IMR-90 (cell line): ENCODE data around the gene NCAM1. TPM values are rescaled to one million over a fixed set of nuclear protein-coding genes. Genes with fewer than 3 reads are reported as not detected.

Experiments used
- ATAC-seq: fragments of 200-7000 bp; cut with Tn5 transposase; 2 replicates; pipeline ENCODE4 v1.9.1; 2020; ENCODE audit warnings: low read depth, mild to moderate bottlenecking, moderate library complexity
- BruUV-seq: library from RNA; stranded (reverse); fragments of 400-500 nt; replicated peaks from 2 replicates; lab custom pipeline; 2021; lab: Mats Ljungman, UMichigan
- CTCF ChIA-PET: fragments of 300-600 bp; formaldehyde crosslinking; extraction: SDS; loops from one replicate; lab custom pipeline; 2021; ENCODE audit warnings: antibody characterized with exemption; lab: Yijun Ruan, JAX
- POLR2A ChIA-PET: fragments of 300-600 bp; sonication (Branson Sonifier 250); formaldehyde crosslinking; loops from one replicate; lab custom pipeline; 2022; ENCODE audit warnings: antibody characterized with exemption; ENCODE audit not compliant: unreplicated experiment; lab: Charles Lee
- DNase-seq: peaks from one replicate; pipeline ENCODE4 v3.0.0; 2013
- H2AFZ ChIP-seq: replicated peaks from 2 replicates; pipeline ENCODE3; 2013; ENCODE audit warnings: low read length, mild to moderate bottlenecking; ENCODE audit not compliant: poor library complexity
- H2AK5ac ChIP-seq: 2 replicates; pipeline ENCODE4 v1.6.1; 2013; ENCODE audit warnings: low read depth, low read length, inconsistent platforms
- H2AK9ac ChIP-seq: replicated peaks from 2 replicates; pipeline ENCODE3; 2013; ENCODE audit warnings: mild to moderate bottlenecking, low read depth, low read length, moderate library complexity; ENCODE audit not compliant: poor library complexity
- H2BK120ac ChIP-seq: 2 replicates; pipeline ENCODE4 v1.6.1; 2013; ENCODE audit warnings: low read depth, low read length, inconsistent platforms
- H2BK15ac ChIP-seq: 3 replicates; pipeline ENCODE4 v1.6.1; 2013; ENCODE audit warnings: low read depth, low read length, inconsistent platforms
- H2BK20ac ChIP-seq: 2 replicates; pipeline ENCODE4 v1.6.1; 2013; ENCODE audit warnings: low read depth, mild to moderate bottlenecking, inconsistent platforms, low read length, moderate library complexity
- H2BK5ac ChIP-seq: 2 replicates; pipeline ENCODE4 v1.6.1; 2013; ENCODE audit warnings: mild to moderate bottlenecking, low read depth, low read length, inconsistent platforms; ENCODE audit not compliant: poor library complexity, severe bottlenecking
- H3K14ac ChIP-seq: replicated peaks from 2 replicates; pipeline ENCODE4 v1.6.1; 2013; ENCODE audit warnings: low read depth, low read length, inconsistent platforms
- H3K18ac ChIP-seq: 2 replicates; pipeline ENCODE4 v1.6.1; 2013; ENCODE audit warnings: low read depth, low read length, control low read depth
- H3K23ac ChIP-seq: 2 replicates; pipeline ENCODE4 v1.6.1; 2013; ENCODE audit warnings: low read depth, low read length, inconsistent platforms
- H3K27ac ChIP-seq: 2 replicates; pipeline ENCODE4 v1.5.1; 2013; ENCODE audit warnings: mild to moderate bottlenecking, control low read depth, low read length; ENCODE audit not compliant: insufficient read depth
- H3K27me3 ChIP-seq: 2 replicates; pipeline ENCODE4 v1.6.1; 2013; ENCODE audit warnings: low read length; ENCODE audit not compliant: control insufficient read depth, insufficient read depth
- H3K36me3 ChIP-seq: 2 replicates; pipeline ENCODE4 v1.6.1; 2013; ENCODE audit warnings: low read length, mixed read lengths; ENCODE audit not compliant: control insufficient read depth, insufficient read depth
- H3K4ac ChIP-seq: 2 replicates; pipeline ENCODE4 v1.6.1; 2013; ENCODE audit warnings: low read depth, low read length, inconsistent platforms
- H3K4me1 ChIP-seq: 2 replicates; pipeline ENCODE4 v1.6.1; 2013; ENCODE audit warnings: low read length, mixed read lengths; ENCODE audit not compliant: control insufficient read depth, insufficient read depth
- H3K4me2 ChIP-seq: 2 replicates; pipeline ENCODE4 v1.6.1; 2013; ENCODE audit warnings: low read depth, mild to moderate bottlenecking, control low read depth, low read length, moderate library complexity
- H3K4me3 ChIP-seq: 2 replicates; pipeline ENCODE4 v1.5.1; 2013; ENCODE audit warnings: low read depth, mild to moderate bottlenecking, control low read depth, low read length, moderate library complexity; ENCODE audit not compliant: insufficient read depth
- H3K56ac ChIP-seq: 2 replicates; pipeline ENCODE4 v1.6.1; 2013; ENCODE audit warnings: low read length, inconsistent platforms; ENCODE audit not compliant: insufficient read depth; ENCODE audit errors: extremely low read depth
- H3K79me1 ChIP-seq, 2 experiments: 2 replicates each; pipeline ENCODE4 v1.6.1; 2013; ENCODE audit warnings: low read length in 2 of 2, inconsistent platforms in 1 of 2, low read depth in 1 of 2
- H3K9ac ChIP-seq: 2 replicates; pipeline ENCODE4 v1.6.1; 2013; ENCODE audit warnings: low read depth, low read length, control low read depth
- H3K9me1 ChIP-seq: 2 replicates; pipeline ENCODE4 v1.6.1; 2013; ENCODE audit warnings: low read length, inconsistent platforms; ENCODE audit not compliant: insufficient read depth
- H3K9me3 ChIP-seq: 2 replicates; pipeline ENCODE4 v1.6.1; 2013; ENCODE audit warnings: low read length; ENCODE audit not compliant: control insufficient read depth, insufficient read depth
- H4K20me1 ChIP-seq: 2 replicates; pipeline ENCODE4 v1.6.1; 2013; ENCODE audit warnings: low read length, inconsistent platforms; ENCODE audit not compliant: insufficient read depth
- H4K5ac ChIP-seq: 2 replicates; pipeline ENCODE4 v1.6.1; 2013; ENCODE audit warnings: mild to moderate bottlenecking, low read depth, low read length, control low read depth
- H4K8ac ChIP-seq, 2 experiments: 2 replicates each; pipeline ENCODE4 v1.6.1; 2013; ENCODE audit warnings: low read depth in 2 of 2, low read length in 2 of 2, control low read depth in 1 of 2, inconsistent platforms in 1 of 2
- H4K91ac ChIP-seq: 2 replicates; pipeline ENCODE4 v1.6.1; 2013; ENCODE audit warnings: low read depth, low read length, inconsistent platforms; ENCODE audit not compliant: insufficient read depth
- BHLHE40 ChIP-seq: fragments of 150-350 bp; IDR thresholded peaks from 2 replicates; pipeline ENCODE4 v1.6.1; 2016; ENCODE audit warnings: mild to moderate bottlenecking, low read depth, low read length
- CHD1 ChIP-seq: IDR thresholded peaks from 2 replicates; pipeline ENCODE4 v1.6.1; 2012; ENCODE audit warnings: low read depth, low read length, improper control_type of control experiment
- MAZ ChIP-seq: IDR thresholded peaks from 2 replicates; pipeline ENCODE4 v1.6.1; 2012; ENCODE audit warnings: low read depth, mild to moderate bottlenecking, low read length, improper control_type of control experiment, moderate library complexity, borderline replicate concordance
- MXI1 ChIP-seq: IDR thresholded peaks from 2 replicates; pipeline ENCODE4 v1.6.1; 2012; ENCODE audit warnings: low read depth, mild to moderate bottlenecking, low read length, moderate library complexity, borderline replicate concordance
- NFE2L2 ChIP-seq: fragments of 150-350 bp; IDR thresholded peaks from 2 replicates; pipeline ENCODE4 v1.6.1; 2016; ENCODE audit warnings: low read depth, mild to moderate bottlenecking, low read length
- RAD21 ChIP-seq: IDR thresholded peaks from 2 replicates; pipeline ENCODE4 v1.6.1; 2012; ENCODE audit warnings: low read length, improper control_type of control experiment
- RCOR1 ChIP-seq: IDR thresholded peaks from 2 replicates; pipeline ENCODE4 v1.6.1; 2012; ENCODE audit warnings: mild to moderate bottlenecking, low read length, improper control_type of control experiment; ENCODE audit not compliant: insufficient replicate concordance
- SMC3 ChIP-seq: fragments of 150-350 bp; IDR thresholded peaks from 2 replicates; pipeline ENCODE4 v1.6.1; 2016; ENCODE audit warnings: low read depth, mild to moderate bottlenecking, antibody characterized with exemption, low read length, moderate library complexity
- WGBS, 2 experiments: methylation state at CpG; one replicate each; pipeline versions ENCODE4 v1.1.5 to v1.1.7; 2013; ENCODE audit warnings: missing lambda C conversion rate in 2 of 2; ENCODE audit not compliant: insufficient read length in 1 of 2; ENCODE audit errors: extremely low coverage in 2 of 2; 5-methylcytosine and 5-hydroxymethylcytosine counted together
- dilution Hi-C: fragments of 300-500 bp; cut with HindIII; formaldehyde crosslinking; loops from one replicate; pipeline ENCODE4 v1.14.3; 2018; ENCODE audit warnings: low sequenced_read_pairs; ENCODE audit not compliant: unreplicated experiment
- in situ Hi-C: fragments of 300-500 bp; cut with MboI; formaldehyde crosslinking; loops from 3 replicates; pipeline ENCODE4 v1.14.3; 2019; ENCODE audit warnings: low sequenced_read_pairs, inconsistent platforms, mixed read lengths
- intact Hi-C: fragments of 100-400 bp; cut with micrococcal nuclease; formaldehyde crosslinking; loops from 2 replicates; pipeline ENCODE4 v1.10.0; 2022
- polyA plus RNA-seq, 3 experiments: library from polyadenylated mRNA; depleted of rRNA; stranded (reverse); fragments of >200 nt; gene quantifications; 2 replicates each; pipeline ENCODE4 v1.2.3, GENCODE V29; 2012; ENCODE audit warnings: low replicate concordance in 1 of 3
- total RNA-seq: library from RNA; depleted of rRNA; stranded (reverse); fragments of >200 nt; gene quantifications from 2 replicates; pipeline ENCODE4 v1.2.3, GENCODE V29; 2012
- TF ChIP-seq, protein P1 (sequence below): fragments of 150-350 bp; IDR thresholded peaks from 2 replicates; pipeline ENCODE4 v1.6.1; 2017; ENCODE audit warnings: mild to moderate bottlenecking, antibody characterized with exemption, low read length, low read depth
- TF ChIP-seq, protein P2 (sequence below): conservative IDR thresholded peaks from 2 replicates; pipeline ENCODE4 v1.5.1; 2012; ENCODE audit warnings: mild to moderate bottlenecking, low read depth, low read length, improper control_type of control experiment
- TF ChIP-seq, protein P3 (sequence below): fragments of 150-350 bp; IDR thresholded peaks from 2 replicates; pipeline ENCODE4 v1.6.1; 2016; ENCODE audit warnings: low read depth, mild to moderate bottlenecking, low read length, moderate library complexity, borderline replicate concordance

NCAM1 gene
- total and polyA plus RNA-seq, 2 of the 4 experiments (the other 2 are of a cell fraction): 0.09 to 0.18 TPM

DNA sequence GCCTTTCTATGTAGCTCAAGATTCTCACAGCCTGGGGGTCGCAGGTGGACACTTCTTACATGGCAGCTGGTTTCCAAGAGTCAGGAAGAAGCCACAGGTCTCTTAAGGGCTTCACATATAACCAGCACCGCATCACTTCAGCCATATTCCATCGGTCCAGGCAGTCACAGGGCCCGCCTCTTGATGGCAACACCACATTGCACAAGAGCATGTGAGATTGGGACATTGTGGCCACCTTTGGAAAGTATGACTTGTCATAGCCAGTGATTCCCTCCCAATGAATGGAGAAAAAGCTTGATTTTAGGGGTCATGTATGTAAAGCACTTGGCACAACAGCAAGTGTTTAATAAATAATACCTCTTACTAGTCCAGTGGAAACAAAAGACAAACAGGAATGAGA is 98.3 kb downstream of the NCAM1 start:
- dilution Hi-C loops (no loop called here), in situ Hi-C loops (no loop called here), intact Hi-C loops (no loop called here)
- Histone ChIP-seq H3K27me3 (no peaks in the 10 kb centered on the region), H2BK120ac (no peak overlapping the region), H3K79me1 (no peaks in the 10 kb centered on the region), H2AFZ (no peak overlapping the region), H3K18ac (no peak overlapping the region), H4K20me1 (no peaks in the 10 kb centered on the region), H3K9me3 (peaks cover 8% of the 10 kb centered on the region), H4K5ac (no peak overlapping the region), H4K8ac (no peak overlapping the region), H4K91ac (no peak overlapping the region), H2BK20ac (no peak overlapping the region), H3K4me1 (no peaks in the 10 kb centered on the region), H3K23ac (no peak overlapping the region), H3K4me3 (no peak overlapping the region), H2BK15ac (no peak overlapping the region), H3K9me1 (no peaks in the 10 kb centered on the region), H3K36me3 (no peaks in the 10 kb centered on the region), H3K9ac (no peak overlapping the region), H3K27ac (no peak overlapping the region), H2AK9ac (no peak overlapping the region), H3K56ac (no peak overlapping the region), H3K4me2 (no peak overlapping the region), H2AK5ac (no peak overlapping the region), H3K14ac (no peak overlapping the region), H2BK5ac (no peak overlapping the region), H3K4ac (no peak overlapping the region)
- CTCF ChIA-PET: no interaction called here
- no CpG with 5 or more reads among the region's 4 CpGs for WGBS, 2 experiments
- ATAC-seq: no peak
- POLR2A ChIA-PET: no interaction called here
- DNase-seq: no peak
- no TSS peak for BruUV-seq
- TF ChIP-seq, protein P1, sequence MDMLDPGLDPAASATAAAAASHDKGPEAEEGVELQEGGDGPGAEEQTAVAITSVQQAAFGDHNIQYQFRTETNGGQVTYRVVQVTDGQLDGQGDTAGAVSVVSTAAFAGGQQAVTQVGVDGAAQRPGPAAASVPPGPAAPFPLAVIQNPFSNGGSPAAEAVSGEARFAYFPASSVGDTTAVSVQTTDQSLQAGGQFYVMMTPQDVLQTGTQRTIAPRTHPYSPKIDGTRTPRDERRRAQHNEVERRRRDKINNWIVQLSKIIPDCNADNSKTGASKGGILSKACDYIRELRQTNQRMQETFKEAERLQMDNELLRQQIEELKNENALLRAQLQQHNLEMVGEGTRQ: no peak
- TF ChIP-seq, protein P2, sequence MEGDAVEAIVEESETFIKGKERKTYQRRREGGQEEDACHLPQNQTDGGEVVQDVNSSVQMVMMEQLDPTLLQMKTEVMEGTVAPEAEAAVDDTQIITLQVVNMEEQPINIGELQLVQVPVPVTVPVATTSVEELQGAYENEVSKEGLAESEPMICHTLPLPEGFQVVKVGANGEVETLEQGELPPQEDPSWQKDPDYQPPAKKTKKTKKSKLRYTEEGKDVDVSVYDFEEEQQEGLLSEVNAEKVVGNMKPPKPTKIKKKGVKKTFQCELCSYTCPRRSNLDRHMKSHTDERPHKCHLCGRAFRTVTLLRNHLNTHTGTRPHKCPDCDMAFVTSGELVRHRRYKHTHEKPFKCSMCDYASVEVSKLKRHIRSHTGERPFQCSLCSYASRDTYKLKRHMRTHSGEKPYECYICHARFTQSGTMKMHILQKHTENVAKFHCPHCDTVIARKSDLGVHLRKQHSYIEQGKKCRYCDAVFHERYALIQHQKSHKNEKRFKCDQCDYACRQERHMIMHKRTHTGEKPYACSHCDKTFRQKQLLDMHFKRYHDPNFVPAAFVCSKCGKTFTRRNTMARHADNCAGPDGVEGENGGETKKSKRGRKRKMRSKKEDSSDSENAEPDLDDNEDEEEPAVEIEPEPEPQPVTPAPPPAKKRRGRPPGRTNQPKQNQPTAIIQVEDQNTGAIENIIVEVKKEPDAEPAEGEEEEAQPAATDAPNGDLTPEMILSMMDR: no peak
- TF ChIP-seq, protein P3, sequence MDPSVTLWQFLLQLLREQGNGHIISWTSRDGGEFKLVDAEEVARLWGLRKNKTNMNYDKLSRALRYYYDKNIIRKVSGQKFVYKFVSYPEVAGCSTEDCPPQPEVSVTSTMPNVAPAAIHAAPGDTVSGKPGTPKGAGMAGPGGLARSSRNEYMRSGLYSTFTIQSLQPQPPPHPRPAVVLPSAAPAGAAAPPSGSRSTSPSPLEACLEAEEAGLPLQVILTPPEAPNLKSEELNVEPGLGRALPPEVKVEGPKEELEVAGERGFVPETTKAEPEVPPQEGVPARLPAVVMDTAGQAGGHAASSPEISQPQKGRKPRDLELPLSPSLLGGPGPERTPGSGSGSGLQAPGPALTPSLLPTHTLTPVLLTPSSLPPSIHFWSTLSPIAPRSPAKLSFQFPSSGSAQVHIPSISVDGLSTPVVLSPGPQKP: no peak
- TF ChIP-seq RCOR1 (no peak), RAD21 (no peak), NFE2L2 (no peak), BHLHE40 (no peak), CHD1 (no peak), MXI1 (no peak), SMC3 (no peak), MAZ (no peak)
